ENCODE data around the gene MRPL9.

Gene MRPL9

GRCh38 chr1:151713874-151714273 is 49.4 kb downstream of the MRPL9 start:
- in situ Hi-C loops (cut with HindIII; ENCODE audit: low sequenced_read_pairs), result no loop called here

GRCh38 chr1:151713044-151713443 is 50.3 kb downstream of the MRPL9 start:
- in situ Hi-C loops (cut with HindIII; ENCODE audit: low sequenced_read_pairs), result no loop called here

GRCh38 chr1:151711951-151712350 is 51.3 kb downstream of the MRPL9 start:
- in situ Hi-C loops (cut with HindIII; ENCODE audit: low sequenced_read_pairs), result no loop called here

- in situ Hi-C loops (cut with HindIII; ENCODE audit: low sequenced_read_pairs), result no loop called here
Measured at GRCh38 chr1:151711044-151711800, 52.1 kb downstream of the MRPL9 start.

GRCh38 chr1:151710187-151710840 is 53.0 kb downstream of the MRPL9 start:
- in situ Hi-C loops (cut with HindIII; ENCODE audit: low sequenced_read_pairs), result no loop called here

Measured in DLD1 (cell line).